ENCODE measurements around the gene EIF5A. TPM values are rescaled to one million over a fixed set of nuclear protein-coding genes. Genes with fewer than 3 reads are reported as not detected.
"Not testable (repeated sequence)": the region's sequence is repeated elsewhere in the genome, so short reads cannot be mapped to it uniquely, and the experiment has no call there.

The EIF5A gene
- total RNA-seq, 1 experiment from 2014 or later, result 839 TPM

DNA sequence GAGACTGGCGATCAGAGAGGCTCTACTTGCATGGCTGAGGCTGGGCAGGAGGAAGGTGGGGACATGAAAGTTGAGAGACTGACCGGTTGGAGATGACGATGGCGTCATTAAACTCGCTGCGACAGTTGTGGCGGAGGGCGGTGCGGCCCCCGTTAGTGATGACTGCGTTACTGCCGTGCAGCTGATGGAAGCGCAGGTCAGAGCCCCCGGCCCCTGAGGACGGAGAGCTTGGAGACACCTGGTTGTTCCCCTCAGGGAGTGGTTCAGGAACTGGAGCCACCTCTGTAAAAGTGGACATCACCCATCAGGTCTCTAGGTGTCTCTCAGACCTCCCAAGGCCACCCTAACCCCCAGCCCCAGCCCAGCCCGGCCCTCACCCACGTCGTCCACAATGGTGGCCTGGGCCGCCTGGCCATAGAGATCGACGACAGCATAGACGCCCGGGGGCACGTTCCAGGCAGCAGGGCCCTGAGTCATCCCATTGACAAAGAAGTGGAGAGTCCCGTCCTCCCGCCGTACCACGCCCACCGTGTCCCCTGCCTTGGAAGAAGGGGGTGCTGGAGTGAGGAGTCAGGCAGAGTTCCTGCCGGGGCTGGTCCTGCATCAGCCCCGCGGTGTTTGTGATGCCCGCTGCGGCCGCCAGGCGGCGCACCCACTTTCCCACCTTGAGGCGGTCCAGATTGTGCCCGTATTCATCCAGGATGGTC lies 16.5 kb downstream of the EIF5A start:
- in situ Hi-C loops (cut with HindIII; ENCODE audit: low pct_unique_long_range_greater_than_20kb, low sequenced_read_pairs), result no loop called here
- DNase-seq (ENCODE audit: low read depth, low spot score), result peak; percentile 51

DNA sequence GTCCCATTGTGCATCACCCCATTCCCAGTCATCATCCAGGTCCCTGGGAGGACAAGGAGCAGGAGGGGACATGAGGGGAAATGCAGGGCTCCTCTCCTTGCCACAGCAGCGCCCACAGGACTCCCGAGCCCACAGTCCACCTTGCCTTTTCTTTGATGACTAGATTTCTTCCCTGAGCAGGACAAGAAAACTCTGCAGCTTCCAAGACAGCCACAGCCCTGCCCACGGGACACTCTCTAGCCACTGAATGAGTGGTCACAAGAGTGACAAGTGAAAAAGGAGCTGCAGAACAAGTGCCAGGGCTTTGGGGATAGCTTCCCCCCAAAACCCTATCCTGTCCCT lies 17.0 kb downstream of the EIF5A start:
- no peak for DNase-seq (ENCODE audit: low read depth, low spot score)
- in situ Hi-C loops (cut with HindIII; ENCODE audit: low pct_unique_long_range_greater_than_20kb, low sequenced_read_pairs), result no loop called here

DNA sequence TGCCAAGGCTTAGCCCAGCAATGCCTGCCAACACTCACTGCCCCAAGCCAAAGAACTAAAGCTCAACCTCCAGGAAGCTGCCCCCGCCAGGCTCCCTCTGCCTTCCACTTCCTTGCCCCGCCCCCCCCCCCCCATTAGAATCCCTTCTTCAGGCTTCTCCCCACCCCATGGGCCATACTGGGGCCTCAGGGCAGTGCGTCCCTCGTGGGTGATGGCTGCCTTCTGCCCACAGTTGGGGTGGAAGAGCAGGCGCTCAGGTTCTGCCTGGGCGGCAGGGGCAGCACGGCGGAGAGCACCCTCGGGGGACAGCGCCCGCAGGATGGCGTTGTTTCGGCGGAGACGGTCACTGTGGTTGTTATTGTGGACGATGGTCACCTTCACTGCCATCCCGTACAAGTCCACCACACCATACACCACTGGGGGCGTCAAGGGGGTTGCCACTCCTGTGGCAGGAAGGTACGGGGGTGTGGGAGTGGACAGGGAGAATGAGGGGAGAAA lies 17.7 kb downstream of the EIF5A start:
- DNase-seq (ENCODE audit: low read depth, low spot score), result no peak
- in situ Hi-C loops (cut with HindIII; ENCODE audit: low pct_unique_long_range_greater_than_20kb, low sequenced_read_pairs), result no loop called here

DNA sequence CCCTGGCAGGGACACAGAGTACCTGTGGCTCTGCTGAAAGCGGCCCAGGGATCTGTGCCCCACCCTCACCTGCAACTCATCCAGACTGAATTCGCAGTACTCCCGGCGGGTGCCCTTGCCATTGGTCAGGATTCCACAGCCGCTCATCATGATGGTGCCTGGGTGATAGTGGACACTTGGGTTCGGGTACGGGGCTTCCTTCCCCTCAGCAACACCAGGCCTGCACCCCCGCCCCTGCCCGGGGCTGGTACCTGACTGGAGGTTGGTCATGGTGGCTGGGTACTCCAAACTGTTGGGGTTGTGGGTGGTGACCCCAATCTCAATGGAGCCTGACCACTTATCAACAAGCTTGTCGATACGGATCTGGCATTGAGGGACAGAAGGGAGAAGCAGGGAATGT lies 18.8 kb downstream of the EIF5A start:
- in situ Hi-C loops (cut with HindIII; ENCODE audit: low pct_unique_long_range_greater_than_20kb, low sequenced_read_pairs), result no loop called here
- no peak for DNase-seq (ENCODE audit: low read depth, low spot score)

DNA sequence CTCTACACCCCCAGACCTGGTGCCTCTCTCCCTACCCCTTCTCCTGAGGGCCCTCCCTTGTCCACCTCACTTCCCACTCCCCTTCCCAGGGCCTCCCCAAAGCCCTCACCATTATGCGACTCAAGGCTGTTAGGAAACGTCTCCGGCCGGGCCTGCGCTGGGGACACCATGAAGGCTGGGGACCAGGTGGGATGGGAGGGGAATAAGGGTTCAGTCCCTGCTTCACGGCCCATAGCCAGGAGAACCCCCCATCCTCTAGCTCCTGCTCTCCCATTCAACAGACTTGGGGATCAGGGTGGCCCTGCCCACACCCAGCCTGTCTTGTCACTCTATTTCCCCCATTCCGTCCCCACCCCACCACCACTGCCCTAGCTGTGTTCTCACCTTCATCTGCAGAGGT lies 19.6 kb downstream of the EIF5A start:
- DNase-seq (ENCODE audit: low read depth, low spot score), result no peak
- in situ Hi-C loops (cut with HindIII; ENCODE audit: low pct_unique_long_range_greater_than_20kb, low sequenced_read_pairs), result no loop called here

DNA sequence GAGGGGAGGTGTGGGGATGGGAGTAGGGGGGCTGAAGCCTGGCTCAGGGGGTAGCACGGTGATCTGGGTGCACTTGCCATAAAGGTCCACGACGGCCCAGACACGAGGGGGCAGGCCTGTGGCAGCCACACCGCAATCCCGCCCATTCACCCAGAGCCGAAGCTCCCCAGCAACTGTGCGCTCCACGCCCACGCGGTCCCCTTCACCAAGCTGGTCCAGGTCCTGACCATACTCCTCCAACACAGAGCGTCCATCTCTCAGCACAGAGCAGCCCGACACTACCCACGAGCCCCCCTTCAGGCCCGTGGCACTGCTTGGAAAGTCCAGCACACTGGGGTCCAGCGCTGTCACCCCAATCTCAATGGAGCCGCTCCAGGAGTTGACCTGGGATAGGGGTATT lies 20.1 kb downstream of the EIF5A start:
- in situ Hi-C loops (cut with HindIII; ENCODE audit: low pct_unique_long_range_greater_than_20kb, low sequenced_read_pairs), result no loop called here
- DNase-seq (ENCODE audit: low read depth, low spot score), result no peak

DNA sequence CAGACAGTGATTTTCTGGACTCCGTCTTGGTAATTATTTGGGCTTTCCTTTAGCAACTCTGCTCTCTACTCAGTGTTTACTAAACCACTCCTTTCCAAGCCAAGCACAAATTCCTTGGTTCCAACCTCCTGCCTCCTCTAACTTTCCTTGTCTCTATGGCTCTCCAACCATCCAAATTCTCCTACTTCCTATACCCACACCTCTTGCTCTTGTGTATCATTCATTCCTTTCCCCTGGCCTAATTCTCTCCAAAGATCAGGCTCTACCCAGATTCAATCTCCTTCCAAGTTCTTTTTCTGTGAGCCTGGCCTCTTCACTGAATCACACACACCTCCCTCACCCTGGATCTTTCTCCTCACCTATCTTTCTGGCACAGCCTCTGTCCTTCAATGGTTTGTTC lies 20.6 kb downstream of the EIF5A start:
- in situ Hi-C loops (cut with HindIII; ENCODE audit: low pct_unique_long_range_greater_than_20kb, low sequenced_read_pairs), result no loop called here
- no peak for DNase-seq (ENCODE audit: low read depth, low spot score)

DNA sequence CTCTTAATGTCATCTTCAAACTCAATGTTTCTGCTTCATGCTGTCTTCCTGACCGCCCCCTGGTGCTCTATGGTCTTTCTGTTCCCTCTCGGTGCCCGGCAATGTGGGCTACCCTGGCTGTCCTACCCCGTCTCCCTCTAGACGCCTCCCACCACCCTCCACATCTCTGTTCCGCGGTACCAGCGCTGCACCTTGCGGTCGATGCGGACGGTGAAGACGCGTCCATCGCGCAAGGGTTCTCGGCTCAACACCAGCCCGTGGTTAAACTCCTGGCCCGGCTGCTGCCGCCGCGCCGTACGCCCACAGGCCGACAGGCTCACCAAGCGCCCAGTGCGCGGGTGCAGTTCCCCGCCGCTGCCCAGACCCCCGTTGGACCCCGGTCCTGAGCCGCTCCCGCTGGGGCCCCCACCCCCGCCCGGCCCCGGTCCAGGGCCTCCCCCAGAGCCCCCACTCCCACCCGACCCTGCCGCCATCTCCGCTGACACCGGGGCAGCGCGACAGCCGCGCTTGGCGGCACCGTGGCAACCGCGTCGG lies 21.5 kb downstream of the EIF5A start, which contains the start of gene NEURL4:
TSS of gene NEURL4 (minus strand) at position 496 of the 534 bp plus-strand sequence. CDS start at position 473, 23 bp downstream.
- DNase-seq (ENCODE audit: low read depth, low spot score), result peak; percentile 10

DNA sequence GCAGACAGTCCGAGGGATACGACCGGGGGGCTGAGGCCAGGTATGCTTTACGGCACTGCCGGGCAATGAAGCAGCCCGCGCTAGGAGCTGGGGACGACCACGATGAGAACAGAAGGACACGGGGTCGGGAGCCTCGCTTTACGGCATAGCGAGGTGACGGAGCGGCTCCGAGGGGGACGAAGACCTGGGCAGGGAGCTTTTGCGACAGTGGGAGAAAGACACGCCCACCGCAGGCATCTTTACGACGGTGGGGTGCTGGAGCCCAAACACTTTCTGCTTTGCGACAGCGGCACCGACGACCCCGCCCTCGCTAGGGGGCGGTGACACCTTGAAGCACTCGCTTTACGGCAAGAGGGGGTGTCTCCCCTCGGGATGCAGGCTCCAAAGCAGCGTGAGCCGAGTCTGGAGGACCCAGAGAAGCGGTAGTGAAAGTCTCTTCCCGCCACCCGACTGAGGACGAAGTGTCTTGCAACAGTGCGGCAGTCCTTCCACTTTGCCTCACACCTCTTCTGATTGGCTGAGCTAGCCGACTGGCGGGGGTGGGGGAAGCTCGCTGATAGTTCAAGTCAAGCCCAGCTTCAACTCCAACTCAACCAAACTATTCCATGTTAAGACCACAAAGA lies 22.1 kb downstream of the EIF5A start:
- in situ Hi-C loops (cut with HindIII; ENCODE audit: low pct_unique_long_range_greater_than_20kb, low sequenced_read_pairs), result no loop called here
- peak; percentile 98 for DNase-seq (ENCODE audit: low read depth, low spot score)

More for the DNA sequence above, 21.5 kb downstream of the EIF5A start, which contains the start of gene NEURL4:
- in situ Hi-C loops (cut with HindIII; ENCODE audit: low pct_unique_long_range_greater_than_20kb, low sequenced_read_pairs), result no loop called here

DNA sequence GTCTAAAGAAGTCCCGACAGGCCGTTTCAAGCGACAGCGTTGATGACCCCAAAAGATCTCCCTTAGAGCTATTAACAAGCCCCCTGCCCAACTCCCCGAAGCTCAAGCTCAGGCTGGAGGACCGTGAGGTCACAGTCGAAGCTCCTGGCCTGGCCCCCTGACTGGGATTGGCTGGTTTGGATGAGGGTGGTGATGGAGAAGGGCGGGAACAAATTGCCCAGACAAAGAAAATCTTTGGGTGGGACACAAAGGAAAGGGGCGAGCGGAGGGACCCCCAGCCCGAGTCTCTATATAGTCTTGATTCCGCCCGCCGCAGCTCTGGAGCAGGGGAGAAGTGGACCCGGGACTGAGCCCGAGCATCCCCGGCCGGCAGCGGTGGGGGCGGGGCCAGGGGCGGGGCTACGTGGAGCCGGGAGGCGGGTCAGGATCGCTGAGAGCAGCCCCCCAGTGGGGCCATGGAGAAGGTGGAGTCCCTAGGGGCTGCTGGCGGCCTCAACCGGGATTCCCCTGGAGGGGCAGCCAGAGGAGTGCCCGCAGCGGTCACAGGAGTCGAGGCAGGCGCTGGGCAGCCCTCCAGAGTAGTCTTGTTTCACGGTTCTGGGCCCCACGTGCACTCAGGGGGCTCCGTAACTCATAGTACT lies 22.7 kb downstream of the EIF5A start:
- in situ Hi-C loops (cut with HindIII; ENCODE audit: low pct_unique_long_range_greater_than_20kb, low sequenced_read_pairs), result no loop called here
- DNase-seq (ENCODE audit: low read depth, low spot score), result peak; percentile 89

DNA sequence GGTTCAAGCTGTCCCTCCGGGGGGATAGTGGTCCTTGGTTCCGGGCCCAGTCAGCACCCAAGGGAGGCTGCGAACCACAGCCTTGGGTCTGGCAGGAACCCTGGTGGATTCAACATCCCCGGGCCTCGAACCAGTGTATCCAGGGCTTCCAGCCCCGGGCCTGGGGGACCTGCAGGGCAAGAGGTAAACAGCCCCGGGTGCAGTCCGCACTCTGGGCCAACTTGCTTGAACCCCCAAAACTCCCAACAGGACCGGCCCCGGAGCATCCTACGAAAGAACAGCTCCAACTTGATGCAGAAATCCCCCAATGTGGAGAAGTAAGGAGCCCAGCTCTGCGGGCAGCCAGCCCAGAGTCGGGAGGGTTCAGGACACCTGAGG lies 23.2 kb downstream of the EIF5A start:
- no peak for DNase-seq (ENCODE audit: low read depth, low spot score)
- in situ Hi-C loops (cut with HindIII; ENCODE audit: low pct_unique_long_range_greater_than_20kb, low sequenced_read_pairs), result no loop called here

DNA sequence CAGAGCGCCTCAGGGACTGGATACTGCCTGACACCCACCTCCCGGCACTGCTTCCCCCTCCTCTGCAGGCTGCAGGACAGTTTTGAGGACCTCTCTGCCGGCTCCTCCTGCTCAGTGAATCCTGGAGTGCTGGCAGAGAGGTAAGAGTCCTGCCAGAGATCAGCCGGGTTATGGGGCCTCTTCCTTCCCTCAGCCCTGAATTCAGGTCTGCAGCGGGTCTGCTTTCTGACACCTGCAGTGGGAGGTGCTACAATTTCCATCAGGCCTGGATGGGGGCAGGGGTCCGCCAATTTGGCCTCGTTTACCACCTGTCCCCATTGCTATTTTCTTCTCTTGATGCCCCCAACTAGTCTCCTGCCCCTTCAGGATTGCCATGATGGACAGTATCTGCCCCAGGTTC lies 24.7 kb downstream of the EIF5A start:
- no peak for DNase-seq (ENCODE audit: low read depth, low spot score)
- in situ Hi-C loops (cut with HindIII; ENCODE audit: low pct_unique_long_range_greater_than_20kb, low sequenced_read_pairs), result no loop called here

DNA sequence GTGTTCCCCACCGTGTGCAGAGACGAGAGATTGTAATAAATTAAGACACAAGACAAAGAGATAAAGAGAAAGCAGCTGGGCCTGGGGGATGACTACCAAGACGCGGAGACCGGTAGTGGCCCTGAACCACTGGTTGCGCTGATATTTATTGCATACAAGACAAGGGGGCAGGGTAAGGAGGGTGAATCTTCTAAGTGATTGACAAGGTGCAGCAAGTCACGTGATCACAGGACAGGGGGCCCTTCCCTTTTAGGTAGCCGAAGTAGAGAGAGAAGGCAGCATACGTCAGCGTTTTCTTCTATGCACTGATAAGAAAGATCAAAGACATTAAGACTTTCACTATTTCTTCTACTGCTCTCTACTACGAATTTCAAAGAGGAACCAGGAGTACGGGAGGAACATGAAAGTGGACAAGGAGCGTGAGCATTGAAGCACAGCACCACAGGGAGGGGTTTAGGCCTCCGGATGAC lies 25.2 kb downstream of the EIF5A start:
- in situ Hi-C loops (cut with HindIII; ENCODE audit: low pct_unique_long_range_greater_than_20kb, low sequenced_read_pairs); DNase-seq (ENCODE audit: low read depth, low spot score): not testable (repeated sequence)

DNA sequence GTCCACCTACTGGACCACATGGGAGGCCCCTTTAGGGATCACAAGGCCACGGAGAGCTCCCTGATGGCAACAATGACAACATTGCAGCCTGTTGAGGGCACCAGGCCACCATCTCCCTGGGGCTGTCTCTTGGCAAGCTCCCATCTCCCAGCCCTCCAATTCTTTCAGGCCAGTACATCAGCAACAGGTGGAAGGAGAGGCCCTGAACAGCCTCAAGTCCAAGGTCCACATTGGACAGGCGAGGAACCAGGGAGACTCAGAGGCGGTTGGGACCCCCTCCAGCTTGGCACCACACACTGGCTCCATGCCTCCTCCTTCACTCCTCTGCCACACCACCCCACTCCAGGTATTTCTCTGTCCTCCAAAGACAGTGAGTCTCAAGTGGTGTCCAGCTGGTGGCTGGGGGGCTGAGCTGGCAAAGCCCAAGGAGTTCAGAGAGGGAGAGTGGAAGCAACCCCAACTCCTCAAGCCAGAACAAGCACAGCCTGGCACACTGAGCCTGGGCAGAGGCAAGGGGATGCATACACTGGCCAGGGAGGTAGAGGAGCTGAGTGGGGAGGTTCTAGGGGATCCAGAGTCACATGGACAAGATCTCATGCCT lies 27.6 kb downstream of the EIF5A start:
- no peak for DNase-seq (ENCODE audit: low read depth, low spot score)
- in situ Hi-C loops (cut with HindIII; ENCODE audit: low pct_unique_long_range_greater_than_20kb, low sequenced_read_pairs), result no loop called here

DNA sequence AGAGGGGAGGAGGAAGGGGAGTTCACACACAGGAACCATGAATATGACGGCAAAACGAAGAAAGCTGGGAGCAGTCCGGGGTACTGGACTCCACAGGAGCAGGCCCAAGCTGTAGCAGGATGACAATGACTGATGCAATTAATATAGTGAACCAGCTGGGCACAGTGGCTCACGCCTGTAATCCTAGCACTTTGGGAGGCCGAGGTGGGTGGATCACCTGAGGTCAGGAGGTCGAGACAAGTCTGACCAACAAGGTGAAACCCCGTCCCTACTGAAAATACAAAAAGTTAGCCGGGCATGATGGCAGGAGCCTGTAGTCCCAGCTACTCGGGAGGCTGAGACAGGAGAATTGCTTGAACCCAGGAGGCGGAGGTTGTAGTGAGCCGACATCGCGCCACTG lies 28.3 kb downstream of the EIF5A start:
- DNase-seq (ENCODE audit: low read depth, low spot score); in situ Hi-C loops (cut with HindIII; ENCODE audit: low pct_unique_long_range_greater_than_20kb, low sequenced_read_pairs): not testable (repeated sequence)

DNA sequence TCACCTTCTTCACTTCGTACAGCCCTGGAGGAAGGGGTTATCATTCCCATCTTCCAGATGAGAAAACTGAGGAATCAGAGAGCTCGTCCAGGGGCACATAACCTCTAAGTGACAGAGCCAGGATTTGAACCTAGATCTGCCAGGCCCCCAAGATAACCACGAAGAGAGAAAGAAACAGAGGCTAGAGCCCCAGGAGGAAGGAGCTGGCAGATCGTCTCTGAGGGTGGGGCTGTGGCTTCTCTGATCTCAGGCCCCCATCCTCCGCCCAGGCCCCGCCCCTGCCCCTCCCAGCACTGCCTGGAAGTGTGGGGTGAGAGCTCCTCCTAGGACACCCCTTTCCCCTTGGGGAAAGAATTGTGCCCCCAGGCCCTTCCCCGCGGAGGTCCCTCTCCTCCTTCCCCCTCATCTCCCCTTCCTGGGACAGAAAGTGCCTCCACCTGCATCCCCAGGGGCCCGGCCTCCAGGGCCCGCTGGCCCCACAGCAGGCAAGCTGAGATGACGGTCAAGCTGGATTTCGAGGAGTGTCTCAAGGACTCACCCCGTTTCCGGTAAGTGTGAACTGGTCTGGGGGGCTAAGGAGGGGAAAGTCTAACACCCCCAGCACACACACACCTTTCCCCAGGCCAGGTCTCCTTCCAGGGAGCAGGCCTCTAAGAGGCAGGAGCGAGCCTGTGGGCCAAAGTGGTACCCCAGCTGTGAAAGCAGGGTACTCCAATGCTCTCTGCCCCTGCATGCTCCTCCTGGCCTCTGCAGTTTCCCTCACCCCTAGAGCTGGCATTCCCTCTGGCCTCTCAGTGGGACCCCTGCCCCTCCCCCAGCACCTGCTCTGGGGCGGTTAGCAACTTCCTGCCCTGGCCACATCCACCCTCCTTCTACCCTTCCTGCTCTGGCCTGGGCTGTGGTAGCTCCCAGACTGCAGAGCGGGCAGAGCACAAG lies 29.1 kb downstream of the EIF5A start, which contains the start of gene ACAP1:
TSS of gene ACAP1 (plus strand) at position 290 of the 936 bp plus-strand sequence. CDS start at position 496, 206 bp downstream.
- no peak for DNase-seq (ENCODE audit: low read depth, low spot score)
- in situ Hi-C loops (cut with HindIII; ENCODE audit: low pct_unique_long_range_greater_than_20kb, low sequenced_read_pairs), result no loop called here

DNA sequence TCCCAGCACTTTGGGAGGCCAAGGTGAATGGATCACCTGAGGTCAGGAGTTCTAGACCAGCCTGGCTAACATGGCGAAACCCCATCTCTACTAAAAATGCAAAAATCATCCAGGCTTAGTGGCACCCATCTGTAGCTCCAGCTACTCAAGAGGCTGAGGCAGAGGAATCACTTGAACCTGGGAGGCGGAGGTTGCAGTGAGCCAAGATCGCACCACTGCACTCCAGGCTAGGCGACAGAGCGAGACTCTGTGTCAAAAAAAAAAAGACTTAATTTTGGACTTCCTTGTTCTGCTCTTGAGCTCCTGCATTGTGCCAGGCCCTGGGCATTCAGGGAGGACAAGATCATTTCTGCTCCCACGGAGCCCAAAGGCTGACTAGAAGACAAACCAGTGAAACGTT lies 30.2 kb downstream of the EIF5A start:
- DNase-seq (ENCODE audit: low read depth, low spot score); in situ Hi-C loops (cut with HindIII; ENCODE audit: low pct_unique_long_range_greater_than_20kb, low sequenced_read_pairs): not testable (repeated sequence)

All from SK-MEL-5 (cell line).